CD4-positive, alpha-beta T cell treated with Interleukin-17A for 1 hour (primary cell): ENCODE data around the gene SSBP4.

Source experiments
- DNase-seq: peaks from one replicate; pipeline ENCODE4 v3.0.0-alpha.2; 2020

The SSBP4 gene

GRCh38 chr19:18422530-18423191, 3.5 kb downstream of the SSBP4 start:
- DNase-seq: peak; percentile 64

- no peak for DNase-seq
Measured at GRCh38 chr19:18423258-18424020, 4.2 kb downstream of the SSBP4 start.

- no peak for DNase-seq
Measured at GRCh38 chr19:18424122-18424889, 5.1 kb downstream of the SSBP4 start.

GRCh38 chr19:18424890-18425514, 5.8 kb downstream of the SSBP4 start:
- no peak for DNase-seq

GRCh38 chr19:18425515-18426415, 6.6 kb downstream of the SSBP4 start:
- no peak for DNase-seq

- DNase-seq: no peak
Measured at GRCh38 chr19:18426416-18426767, 7.2 kb downstream of the SSBP4 start.

- no peak for DNase-seq
Measured at GRCh38 chr19:18427080-18427742, 8.0 kb downstream of the SSBP4 start.

- no peak for DNase-seq
Measured at GRCh38 chr19:18427743-18428113, 8.5 kb downstream of the SSBP4 start.

- DNase-seq: no peak
Measured at GRCh38 chr19:18428173-18428786, 9.1 kb downstream of the SSBP4 start.

- DNase-seq: peak; percentile 92
Measured at GRCh38 chr19:18428787-18429674, 9.8 kb downstream of the SSBP4 start.

GRCh38 chr19:18429717-18430416, 10.7 kb downstream of the SSBP4 start:
- peak; percentile 52 for DNase-seq

GRCh38 chr19:18430417-18431144, 11.4 kb downstream of the SSBP4 start:
- no peak for DNase-seq

- no peak for DNase-seq
Measured at GRCh38 chr19:18431351-18432197, 12.4 kb downstream of the SSBP4 start.

GRCh38 chr19:18432275-18433014, 13.2 kb downstream of the SSBP4 start:
- no peak for DNase-seq

- no peak for DNase-seq
Measured at GRCh38 chr19:18433015-18433691, 14.0 kb downstream of the SSBP4 start.

- no peak for DNase-seq
Measured at GRCh38 chr19:18433735-18434398, 14.7 kb downstream of the SSBP4 start.
